GM03348 (cell line): ENCODE data around the gene CACNG6.

Experiments used
- DNase-seq: peaks from one replicate; pipeline ENCODE4 v3.0.0; 2012; ENCODE audit warnings: low spot score

CACNG6 gene

GRCh38 chr19:54045771-54046170, 54.3 kb downstream of the CACNG6 start:
- no peak for DNase-seq

GRCh38 chr19:54047616-54048015, 56.2 kb downstream of the CACNG6 start:
- no peak for DNase-seq
